Inferior parietal cortex (tissue), 1 donor: Measurements from ENCODE around the gene KCNJ9.

Source experiments
- DNase-seq: peaks from one replicate; pipeline ENCODE4 v3.0.0-alpha.2; 2016; ENCODE audit errors: extremely low spot score

Gene KCNJ9

GRCh38 chr1:160087118-160087662 lies 5.9 kb downstream of the KCNJ9 start:
- no peak for DNase-seq

GRCh38 chr1:160089883-160090282 lies 8.5 kb downstream of the KCNJ9 start:
- DNase-seq = no peak

GRCh38 chr1:160090760-160091159 lies 9.4 kb downstream of the KCNJ9 start:
- no peak for DNase-seq

- no peak for DNase-seq
Measured at GRCh38 chr1:160091666-160092223, 10.4 kb downstream of the KCNJ9 start.

GRCh38 chr1:160092366-160093068 lies 11.2 kb downstream of the KCNJ9 start:
- peak; percentile 51 for DNase-seq

- DNase-seq = no peak
Measured at GRCh38 chr1:160093069-160093395, 11.7 kb downstream of the KCNJ9 start.

GRCh38 chr1:160093624-160094290 lies 12.4 kb downstream of the KCNJ9 start:
- DNase-seq = no peak

GRCh38 chr1:160094291-160094625 lies 12.9 kb downstream of the KCNJ9 start:
- no peak for DNase-seq

- no peak for DNase-seq
Measured at GRCh38 chr1:160094806-160095205, 13.5 kb downstream of the KCNJ9 start.

- DNase-seq = no peak
Measured at GRCh38 chr1:160095382-160096105, 14.2 kb downstream of the KCNJ9 start.

- DNase-seq = no peak
Measured at GRCh38 chr1:160096274-160097116, 15.2 kb downstream of the KCNJ9 start.

- no peak for DNase-seq
Measured at GRCh38 chr1:160097151-160097910, 16.0 kb downstream of the KCNJ9 start.

- DNase-seq = no peak
Measured at GRCh38 chr1:160097911-160098851, 16.8 kb downstream of the KCNJ9 start, which contains the start of gene IGSF8. TSS of gene IGSF8 (minus strand) at chr1:160098619. CDS start at chr1:160098472, 147 bp downstream.

- peak; percentile 89 for DNase-seq
Measured at GRCh38 chr1:160098852-160099561, 17.7 kb downstream of the KCNJ9 start.

- DNase-seq = no peak
Measured at GRCh38 chr1:160099716-160100375, 18.5 kb downstream of the KCNJ9 start.

- peak; percentile 93 for DNase-seq
Measured at GRCh38 chr1:160101037-160101716, 19.8 kb downstream of the KCNJ9 start.

GRCh38 chr1:160101717-160102522 lies 20.6 kb downstream of the KCNJ9 start:
- DNase-seq = no peak
